ENCODE data around the gene FAM219A. TPM values are rescaled to one million over a fixed set of nuclear protein-coding genes. Genes with fewer than 3 reads are reported as not detected.

Gene FAM219A
- total RNA-seq, 1 experiment from 2014 or later, result 38.6 TPM

DNA sequence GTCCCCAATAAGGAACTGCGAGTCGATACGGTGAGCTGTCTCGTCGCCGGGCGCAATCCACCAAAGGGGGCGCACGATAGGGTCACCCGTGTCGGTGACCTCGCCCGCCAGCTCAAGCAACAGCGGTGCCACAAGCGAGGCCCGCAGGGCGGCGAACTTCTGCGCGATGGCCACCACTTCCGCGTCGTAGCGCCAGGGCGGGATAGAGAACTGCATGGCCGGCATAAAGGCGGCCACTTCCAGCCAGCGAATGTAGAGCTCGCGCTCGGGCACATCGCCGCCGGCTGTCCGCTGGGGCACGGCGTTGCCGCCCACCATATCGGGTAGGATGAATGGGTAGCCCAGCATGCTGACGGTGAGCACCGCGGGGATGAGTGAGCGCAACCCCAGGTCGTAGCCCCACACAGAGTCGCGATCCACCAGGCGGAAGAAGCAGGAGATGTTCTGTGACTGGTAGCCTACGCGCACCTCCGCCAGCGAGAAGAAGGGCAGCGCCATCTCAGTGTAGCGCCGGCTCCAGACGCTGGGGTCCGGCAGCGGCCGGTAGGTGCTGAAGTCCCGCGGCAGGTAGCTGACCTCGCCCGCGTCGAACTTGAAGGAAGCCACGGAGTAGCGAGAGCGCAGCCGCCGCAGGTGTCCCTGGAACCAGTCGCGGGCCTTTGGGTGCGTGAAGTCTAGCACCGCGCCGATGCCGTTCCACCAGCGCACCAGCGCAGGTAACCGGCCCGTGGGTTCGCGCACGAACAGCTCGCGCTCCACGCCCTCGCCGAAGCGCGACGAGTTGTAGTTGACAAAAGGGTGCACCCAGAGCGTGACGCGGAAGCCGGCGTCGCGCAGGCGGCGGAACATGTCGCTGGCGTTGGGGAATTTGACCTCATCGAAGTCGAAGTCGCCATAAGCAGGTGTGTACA lies 87.1 kb downstream of the FAM219A start:
- Histone ChIP-seq H3K9me3 (ENCODE audit: control insufficient read depth, insufficient read depth, low read depth, low read length) (no peaks in the 10 kb centered on the region), H3K27ac (ENCODE audit: low read length) (no peak overlapping the region), H3K27me3 (ENCODE audit: control insufficient read depth, insufficient read depth, low read length) (no peaks in the 10 kb centered on the region), H3K4me1 (ENCODE audit: control insufficient read depth, insufficient read depth, low read length) (peaks cover 10% of the 10 kb centered on the region), H3K36me3 (ENCODE audit: control insufficient read depth, insufficient read depth, low read length) (no peaks in the 10 kb centered on the region), H3K4me3 (ENCODE audit: low read depth in 2 of 2, low read length in 2 of 2) (no peak overlapping the region)
- ATAC-seq (no peak), DNase-seq (ENCODE audit: low read depth, low spot score) (no peak)
- in situ Hi-C loops (cut with HindIII; ENCODE audit: low pct_unique_long_range_greater_than_20kb, low sequenced_read_pairs) (no loop called here), intact Hi-C loops (cut with micrococcal nuclease; ENCODE audit: unreplicated experiment) (no loop called here)
- BruUV-seq (replicated peaks), result no TSS peak
- TF ChIP-seq, protein P1, sequence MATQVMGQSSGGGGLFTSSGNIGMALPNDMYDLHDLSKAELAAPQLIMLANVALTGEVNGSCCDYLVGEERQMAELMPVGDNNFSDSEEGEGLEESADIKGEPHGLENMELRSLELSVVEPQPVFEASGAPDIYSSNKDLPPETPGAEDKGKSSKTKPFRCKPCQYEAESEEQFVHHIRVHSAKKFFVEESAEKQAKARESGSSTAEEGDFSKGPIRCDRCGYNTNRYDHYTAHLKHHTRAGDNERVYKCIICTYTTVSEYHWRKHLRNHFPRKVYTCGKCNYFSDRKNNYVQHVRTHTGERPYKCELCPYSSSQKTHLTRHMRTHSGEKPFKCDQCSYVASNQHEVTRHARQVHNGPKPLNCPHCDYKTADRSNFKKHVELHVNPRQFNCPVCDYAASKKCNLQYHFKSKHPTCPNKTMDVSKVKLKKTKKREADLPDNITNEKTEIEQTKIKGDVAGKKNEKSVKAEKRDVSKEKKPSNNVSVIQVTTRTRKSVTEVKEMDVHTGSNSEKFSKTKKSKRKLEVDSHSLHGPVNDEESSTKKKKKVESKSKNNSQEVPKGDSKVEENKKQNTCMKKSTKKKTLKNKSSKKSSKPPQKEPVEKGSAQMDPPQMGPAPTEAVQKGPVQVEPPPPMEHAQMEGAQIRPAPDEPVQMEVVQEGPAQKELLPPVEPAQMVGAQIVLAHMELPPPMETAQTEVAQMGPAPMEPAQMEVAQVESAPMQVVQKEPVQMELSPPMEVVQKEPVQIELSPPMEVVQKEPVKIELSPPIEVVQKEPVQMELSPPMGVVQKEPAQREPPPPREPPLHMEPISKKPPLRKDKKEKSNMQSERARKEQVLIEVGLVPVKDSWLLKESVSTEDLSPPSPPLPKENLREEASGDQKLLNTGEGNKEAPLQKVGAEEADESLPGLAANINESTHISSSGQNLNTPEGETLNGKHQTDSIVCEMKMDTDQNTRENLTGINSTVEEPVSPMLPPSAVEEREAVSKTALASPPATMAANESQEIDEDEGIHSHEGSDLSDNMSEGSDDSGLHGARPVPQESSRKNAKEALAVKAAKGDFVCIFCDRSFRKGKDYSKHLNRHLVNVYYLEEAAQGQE (IDR thresholded peaks at IDR 0.05; ENCODE audit: insufficient read depth in 1 of 2, low read depth in 2 of 2, low read length in 1 of 2), result 0 out of 4 replicates have a peak, but pooled peaks of 1 of the 2 experiments have one; percentile 10
- TF ChIP-seq SIN3A (IDR thresholded peaks at IDR 0.05; ENCODE audit: borderline replicate concordance, insufficient read depth, low read depth, low read length), result no peak
- ChIA-PET CTCF (no interaction called here), POLR2A (interaction anchor here (0.6 kb wide), 1 partner anchor 72 kb away, joined by 4 read pairs; no protein-coding TSS in a partner anchor)

DNA sequence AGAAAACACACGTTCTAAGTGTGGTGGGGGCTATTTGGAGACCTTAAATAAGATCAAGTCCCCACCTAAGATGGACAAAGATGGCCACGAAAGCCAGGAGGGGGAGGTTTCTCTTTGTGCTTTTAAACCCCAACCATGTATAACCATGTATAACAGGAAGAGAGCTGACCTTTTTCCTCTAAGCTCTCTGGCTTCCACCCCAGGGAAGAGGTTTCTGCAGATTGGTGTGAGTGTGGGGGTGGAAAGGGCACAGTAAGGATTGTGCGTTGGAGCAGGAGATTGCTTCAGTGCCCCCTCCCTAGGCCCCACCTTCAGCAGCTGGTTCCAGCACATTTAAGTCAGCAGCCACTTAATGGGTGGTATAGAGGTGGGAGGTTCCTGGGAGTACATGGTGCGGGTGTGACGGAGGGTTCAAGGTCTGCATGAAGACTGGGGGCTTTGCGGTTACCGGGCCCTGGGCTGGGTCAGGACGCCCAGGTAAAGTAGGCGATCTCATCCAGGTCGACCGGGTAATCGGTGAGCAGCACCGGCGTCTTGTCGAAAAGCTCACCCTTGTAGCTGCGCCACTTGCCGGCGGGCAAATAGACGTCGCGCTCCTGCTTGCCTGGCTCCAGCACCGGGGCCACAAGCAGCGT lies 87.9 kb downstream of the FAM219A start:
- no peaks in the 10 kb centered on the region for H3K9me3 ChIP-seq (ENCODE audit: control insufficient read depth, insufficient read depth, low read depth, low read length)
- peaks cover 4% of the 10 kb centered on the region for H3K4me1 ChIP-seq (ENCODE audit: control insufficient read depth, insufficient read depth, low read length)
- CTCF ChIA-PET, result no interaction called here
- POLR2A ChIA-PET, result interaction anchor here (0.6 kb wide), 1 partner anchor 71 kb away, joined by 4 read pairs; no protein-coding TSS in a partner anchor
- intact Hi-C loops (cut with micrococcal nuclease; ENCODE audit: unreplicated experiment) (no loop called here), in situ Hi-C loops (cut with HindIII; ENCODE audit: low pct_unique_long_range_greater_than_20kb, low sequenced_read_pairs) (no loop called here)
- no peak for DNase-seq (ENCODE audit: low read depth, low spot score)
- no TSS peak for BruUV-seq (replicated peaks)
- no peak for TF ChIP-seq TCF7L2 (IDR thresholded peaks at IDR 0.05; ENCODE audit: low read depth, low read length)
- TF ChIP-seq, protein P1 (IDR thresholded peaks at IDR 0.05; ENCODE audit: insufficient read depth in 1 of 2, low read depth in 2 of 2, low read length in 1 of 2), result no peak
- no peak for TF ChIP-seq POLR2AphosphoS5 (IDR thresholded peaks at IDR 0.05; ENCODE audit: low read depth, low read length)
- no peak for TF ChIP-seq SIN3A (IDR thresholded peaks at IDR 0.05; ENCODE audit: borderline replicate concordance, insufficient read depth, low read depth, low read length)
- TF ChIP-seq, protein P2, sequence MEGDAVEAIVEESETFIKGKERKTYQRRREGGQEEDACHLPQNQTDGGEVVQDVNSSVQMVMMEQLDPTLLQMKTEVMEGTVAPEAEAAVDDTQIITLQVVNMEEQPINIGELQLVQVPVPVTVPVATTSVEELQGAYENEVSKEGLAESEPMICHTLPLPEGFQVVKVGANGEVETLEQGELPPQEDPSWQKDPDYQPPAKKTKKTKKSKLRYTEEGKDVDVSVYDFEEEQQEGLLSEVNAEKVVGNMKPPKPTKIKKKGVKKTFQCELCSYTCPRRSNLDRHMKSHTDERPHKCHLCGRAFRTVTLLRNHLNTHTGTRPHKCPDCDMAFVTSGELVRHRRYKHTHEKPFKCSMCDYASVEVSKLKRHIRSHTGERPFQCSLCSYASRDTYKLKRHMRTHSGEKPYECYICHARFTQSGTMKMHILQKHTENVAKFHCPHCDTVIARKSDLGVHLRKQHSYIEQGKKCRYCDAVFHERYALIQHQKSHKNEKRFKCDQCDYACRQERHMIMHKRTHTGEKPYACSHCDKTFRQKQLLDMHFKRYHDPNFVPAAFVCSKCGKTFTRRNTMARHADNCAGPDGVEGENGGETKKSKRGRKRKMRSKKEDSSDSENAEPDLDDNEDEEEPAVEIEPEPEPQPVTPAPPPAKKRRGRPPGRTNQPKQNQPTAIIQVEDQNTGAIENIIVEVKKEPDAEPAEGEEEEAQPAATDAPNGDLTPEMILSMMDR (IDR thresholded peaks at IDR 0.05), result no peak
- H3K27me3 ChIP-seq (ENCODE audit: control insufficient read depth, insufficient read depth, low read length), result no peaks in the 10 kb centered on the region
- H3K4me3 ChIP-seq (ENCODE audit: low read depth in 2 of 2, low read length in 2 of 2), result no peak overlapping the region
- ATAC-seq, result no peak
- H3K27ac ChIP-seq (ENCODE audit: low read length), result no peak overlapping the region
- no peaks in the 10 kb centered on the region for H3K36me3 ChIP-seq (ENCODE audit: control insufficient read depth, insufficient read depth, low read length)
